Measurements from ENCODE around the gene AHCTF1.

AHCTF1 gene

GRCh38 chr1:246931549-246932365 lies at the start of gene AHCTF1:
Gene AHCTF1, minus strand, starts transcription at chr1:246931948. Its CDS starts 13,578 bp downstream, at chr1:246918370.
- peak; percentile 83 for DNase-seq

- DNase-seq: no peak
These were observed 47.0 kb upstream of the AHCTF1 start for GRCh38 chr1:246978785-246979184.

- DNase-seq: no peak
These were observed 46.5 kb upstream of the AHCTF1 start for GRCh38 chr1:246978281-246978680.

GRCh38 chr1:246971969-246972368 lies 40.2 kb upstream of the AHCTF1 start:
- DNase-seq: no peak

GRCh38 chr1:246971090-246971721 lies 39.5 kb upstream of the AHCTF1 start:
- peak; percentile 15 for DNase-seq

- DNase-seq: no peak
These were observed 37.9 kb upstream of the AHCTF1 start for GRCh38 chr1:246969621-246970020.

- no peak for DNase-seq
These were observed 34.8 kb upstream of the AHCTF1 start for GRCh38 chr1:246966502-246966901.

- no peak for DNase-seq
These were observed 28.4 kb upstream of the AHCTF1 start for GRCh38 chr1:246959944-246960693.

GRCh38 chr1:246954126-246954525 lies 22.4 kb upstream of the AHCTF1 start:
- no peak for DNase-seq

GRCh38 chr1:246951413-246951812 lies 19.7 kb upstream of the AHCTF1 start:
- no peak for DNase-seq

GRCh38 chr1:246949956-246950355 lies 18.2 kb upstream of the AHCTF1 start:
- no peak for DNase-seq

GRCh38 chr1:246947255-246947654 lies 15.5 kb upstream of the AHCTF1 start:
- DNase-seq: no peak

GRCh38 chr1:246946366-246946765 lies 14.6 kb upstream of the AHCTF1 start:
- no peak for DNase-seq

- no peak for DNase-seq
These were observed 3.0 kb upstream of the AHCTF1 start for GRCh38 chr1:246934765-246935164.

GRCh38 chr1:246933893-246934292 lies 2.1 kb upstream of the AHCTF1 start:
- DNase-seq: no peak

- no peak for DNase-seq
These were observed 585 bp upstream of the AHCTF1 start for GRCh38 chr1:246932366-246932700.

GRCh38 chr1:246930830-246931548 lies 759 bp downstream of the AHCTF1 start:
- peak; percentile 6 for DNase-seq

GRCh38 chr1:246925997-246926626 lies 5.6 kb downstream of the AHCTF1 start:
- DNase-seq: no peak

GRCh38 chr1:246923900-246924299 lies 7.8 kb downstream of the AHCTF1 start:
- no peak for DNase-seq

- no peak for DNase-seq
These were observed 8.3 kb downstream of the AHCTF1 start for GRCh38 chr1:246923482-246923881.

GRCh38 chr1:246921481-246921880 lies 10.3 kb downstream of the AHCTF1 start:
- no peak for DNase-seq

- no peak for DNase-seq
These were observed 11.8 kb downstream of the AHCTF1 start for GRCh38 chr1:246919902-246920301.
